Gastrocnemius medialis (tissue), 4 donors: ENCODE data around the gene MGAT5. TPM values are rescaled to one million over a fixed set of nuclear protein-coding genes. Genes with fewer than 3 reads are reported as not detected.
A peak's percentile ranks its signal among the peaks of the same experiment; 100 is the strongest.

Experiments used
- ATAC-seq, 2 donors: fragments of 150-250 bp; one replicate each; pipeline ENCODE4 v1.9.1; 2016
- DNase-seq, 2 donors: peaks; one replicate each; pipeline ENCODE4 v3.0.0-alpha.2; 2019
- H3K27ac ChIP-seq, 4 donors: fragments of 200-600 bp; sonication (generic); 1 replicate in 1 of 4; 2 replicates in 3 of 4; pipeline ENCODE4 v1.5.1; 2016 to 2018; ENCODE audit warnings: mild to moderate bottlenecking in 2 of 4, moderate library complexity in 1 of 4
- H3K27me3 ChIP-seq, 3 donors: fragments of 200-600 bp; sonication (generic) in 2 of 3; 1 replicate in 1 of 3; 2 replicates in 2 of 3; pipeline versions ENCODE4 v1.5.1 to v1.6.0; 2016 to 2019; ENCODE audit warnings: mild to moderate bottlenecking in 1 of 3, moderate library complexity in 1 of 3
- H3K36me3 ChIP-seq, 2 donors: fragments of 200-600 bp; sonication (generic) in 1 of 2; one replicate each; pipeline ENCODE4 v1.5.1; 2017 to 2018
- H3K4me1 ChIP-seq, 2 donors: fragments of 200-600 bp; sonication (generic) in 1 of 2; one replicate each; pipeline ENCODE4 v1.5.1; 2016 to 2017; ENCODE audit warnings: mild to moderate bottlenecking in 2 of 2
- H3K4me3 ChIP-seq, 4 donors: fragments of 200-600 bp; sonication (generic) in 3 of 4; 1 replicate in 1 of 4; 2 replicates in 3 of 4; pipeline ENCODE4 v1.5.1; 2016 to 2019; ENCODE audit warnings: mild to moderate bottlenecking in 2 of 4
- H3K9me3 ChIP-seq, 3 donors: fragments of 200-600 bp; sonication (generic) in 2 of 3; 1 replicate in 1 of 3; 2 replicates in 2 of 3; pipeline ENCODE4 v1.5.1; 2016 to 2019
- POLR2A ChIP-seq, 2 donors: fragments of 450-650 bp; IDR thresholded peaks; one replicate each; pipeline ENCODE4 v1.6.1; 2017; ENCODE audit warnings: antibody characterized with exemption in 2 of 2, mild to moderate bottlenecking in 2 of 2, moderate library complexity in 2 of 2
- in situ Hi-C, 4 donors: fragments of 200-750 bp; cut with MboI; loops; one replicate each; pipeline versions ENCODE4 v1.15.0 to v1.8.0; 2017; ENCODE audit warnings: low sequenced_read_pairs in 4 of 4
- intact Hi-C: fragments of 100-400 bp; cut with DNase I; formaldehyde crosslinking; loops from one replicate; pipeline ENCODE4 v1.15.1; 2023; ENCODE audit warnings: low total_unique reads
- total RNA-seq, 4 donors: library from RNA; depleted of rRNA; stranded (reverse); fragments of >200 nt; gene quantifications; one replicate each; pipeline versions ENCODE4 v1.1.0 to v1.2.3, GENCODE V29; 2016
- TF ChIP-seq, protein P1 (sequence below), 5 experiments: fragments of 450-650 bp in 3 of 5; fragments of 200-600 bp in 2 of 5; sonication (generic) in 2 of 5; IDR thresholded peaks in 4 of 5; conservative IDR thresholded peaks in 1 of 5; 1 replicate in 4 of 5; 2 replicates in 1 of 5; pipeline ENCODE4 v1.5.1; 2016 to 2019; ENCODE audit warnings: antibody characterized with exemption in 5 of 5, mild to moderate bottlenecking in 3 of 5, moderate library complexity in 3 of 5

Gene MGAT5
- total RNA-seq, 4 donors from 2014 or later = 3.0 to 4.9 (median 3.3) TPM

DNA sequence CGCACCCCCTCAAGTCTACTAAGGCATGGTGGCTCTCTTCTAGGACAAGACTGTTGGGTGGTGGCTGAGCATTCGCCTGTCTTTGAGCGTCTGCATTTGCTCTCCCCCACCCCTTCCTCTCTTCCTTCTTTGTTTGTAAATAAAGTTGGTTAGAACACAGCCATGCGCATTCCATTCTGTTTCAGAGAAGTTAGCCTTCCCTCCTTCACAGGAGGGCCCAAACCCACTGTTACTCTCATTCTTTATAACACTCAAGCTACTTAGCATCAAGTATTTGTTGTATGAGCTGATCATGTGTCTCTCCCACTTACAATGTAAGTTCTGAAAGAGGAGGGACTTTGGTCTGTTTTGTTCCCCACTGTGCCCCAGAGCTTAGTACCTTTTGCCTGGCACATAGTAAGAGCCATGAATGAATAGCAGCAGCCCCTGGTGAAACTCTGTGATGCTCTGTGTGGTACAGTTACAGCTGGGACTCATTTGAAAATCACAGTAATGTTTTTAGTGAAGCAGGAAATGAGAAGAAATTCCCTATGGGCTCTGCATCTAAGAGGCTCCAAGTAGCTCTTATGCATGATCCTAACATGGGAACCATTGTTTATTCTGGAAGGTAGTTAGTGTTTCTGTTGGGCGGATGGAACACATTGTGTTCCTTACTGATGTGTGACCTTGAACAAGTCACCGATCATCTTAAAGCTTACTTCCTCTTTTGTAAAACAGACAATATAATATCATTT is 7.7 kb downstream of the MGAT5 start:
- peak; percentile 54 to 58 for ATAC-seq
- H3K27ac ChIP-seq = peak overlapping the region in 3 of 4 donors; percentile 2 to 47 (median 38)
- intact Hi-C loops = no loop called here

DNA sequence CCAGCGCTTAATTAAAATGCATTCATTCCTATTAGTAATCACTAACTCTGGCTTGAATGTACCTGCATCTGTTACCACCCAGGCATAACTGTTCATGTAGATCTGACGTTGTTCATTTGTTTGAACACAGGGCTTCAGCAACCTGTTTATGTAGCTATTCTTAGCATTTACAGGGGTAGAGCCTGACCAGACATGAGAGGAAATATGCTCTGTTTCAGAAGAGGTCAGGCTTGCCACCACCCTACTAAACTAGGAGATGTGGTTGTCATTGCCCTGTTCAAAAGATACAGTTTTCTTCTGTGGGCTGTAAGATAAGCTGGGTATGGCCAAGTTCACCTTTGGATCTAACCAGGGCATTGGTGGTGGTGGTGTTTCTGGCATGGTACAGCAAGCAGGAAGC is 8.8 kb downstream of the MGAT5 start:
- Histone ChIP-seq H3K4me3 (no peak overlapping the region), H3K9me3 (no peaks in the 10 kb centered on the region), H3K4me1 (peaks cover 18 to 26% of the 10 kb centered on the region in 2 donors), H3K27me3 (no peaks in the 10 kb centered on the region), H3K36me3 (no peaks in the 10 kb centered on the region), H3K27ac (peak overlapping the region in 3 of 4 donors; percentile 22 to 47 (median 38))
- in situ Hi-C loops (no loop called here), intact Hi-C loops (no loop called here)
- TF ChIP-seq, protein P1, sequence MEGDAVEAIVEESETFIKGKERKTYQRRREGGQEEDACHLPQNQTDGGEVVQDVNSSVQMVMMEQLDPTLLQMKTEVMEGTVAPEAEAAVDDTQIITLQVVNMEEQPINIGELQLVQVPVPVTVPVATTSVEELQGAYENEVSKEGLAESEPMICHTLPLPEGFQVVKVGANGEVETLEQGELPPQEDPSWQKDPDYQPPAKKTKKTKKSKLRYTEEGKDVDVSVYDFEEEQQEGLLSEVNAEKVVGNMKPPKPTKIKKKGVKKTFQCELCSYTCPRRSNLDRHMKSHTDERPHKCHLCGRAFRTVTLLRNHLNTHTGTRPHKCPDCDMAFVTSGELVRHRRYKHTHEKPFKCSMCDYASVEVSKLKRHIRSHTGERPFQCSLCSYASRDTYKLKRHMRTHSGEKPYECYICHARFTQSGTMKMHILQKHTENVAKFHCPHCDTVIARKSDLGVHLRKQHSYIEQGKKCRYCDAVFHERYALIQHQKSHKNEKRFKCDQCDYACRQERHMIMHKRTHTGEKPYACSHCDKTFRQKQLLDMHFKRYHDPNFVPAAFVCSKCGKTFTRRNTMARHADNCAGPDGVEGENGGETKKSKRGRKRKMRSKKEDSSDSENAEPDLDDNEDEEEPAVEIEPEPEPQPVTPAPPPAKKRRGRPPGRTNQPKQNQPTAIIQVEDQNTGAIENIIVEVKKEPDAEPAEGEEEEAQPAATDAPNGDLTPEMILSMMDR (IDR thresholded peaks at IDR 0.05 in 4 of 5, conservative IDR thresholded peaks at IDR 0.05 in 1 of 5) = no peak
- TF ChIP-seq POLR2A (IDR thresholded peaks at IDR 0.05) = no peak
- ATAC-seq = no peak
- no peak for DNase-seq

More for the DNA sequence above, 7.7 kb downstream of the MGAT5 start:
- Histone ChIP-seq H3K9me3 (no peaks in the 10 kb centered on the region), H3K27me3 (no peaks in the 10 kb centered on the region), H3K4me3 (no peak overlapping the region), H3K4me1 (peaks cover 18 to 26% of the 10 kb centered on the region in 2 donors), H3K36me3 (no peaks in the 10 kb centered on the region)
- TF ChIP-seq POLR2A (IDR thresholded peaks at IDR 0.05) = no peak
- TF ChIP-seq, protein P1 (IDR thresholded peaks at IDR 0.05 in 4 of 5, conservative IDR thresholded peaks at IDR 0.05 in 1 of 5) = no peak
- DNase-seq = no peak
- in situ Hi-C loops = no loop called here

DNA sequence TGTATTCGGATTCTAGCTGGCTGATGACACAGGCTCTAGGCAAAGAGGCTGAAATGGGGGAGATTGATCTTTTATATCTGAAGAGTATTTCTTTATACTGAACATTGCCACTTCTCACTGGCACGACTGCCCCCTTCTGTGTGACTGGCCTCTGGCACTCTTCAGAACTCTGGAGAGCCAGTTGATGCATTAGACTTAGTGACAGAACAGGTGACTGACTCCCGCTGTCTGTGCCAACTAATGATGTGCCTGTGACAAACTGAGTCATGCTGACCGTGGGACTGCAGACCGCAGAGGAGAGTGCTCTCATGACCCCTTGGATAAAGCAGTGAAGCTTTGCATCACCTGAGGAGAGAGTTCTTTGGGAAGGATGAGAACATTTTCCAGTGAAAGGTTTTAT is 14.4 kb downstream of the MGAT5 start:
- Histone ChIP-seq H3K9me3 (no peaks in the 10 kb centered on the region), H3K4me3 (no peak overlapping the region), H3K27me3 (peaks cover 0 to 3% (median 0%) of the 10 kb centered on the region in 3 donors), H3K4me1 (no peaks in the 10 kb centered on the region), H3K27ac (no peak overlapping the region), H3K36me3 (no peaks in the 10 kb centered on the region)
- no peak for TF ChIP-seq POLR2A (IDR thresholded peaks at IDR 0.05)
- TF ChIP-seq, protein P1 (IDR thresholded peaks at IDR 0.05 in 4 of 5, conservative IDR thresholded peaks at IDR 0.05 in 1 of 5) = no peak
- in situ Hi-C loops (no loop called here), intact Hi-C loops (no loop called here)
- peak in 1 of 2 donors; percentile 14 for DNase-seq
- ATAC-seq = peak in 1 of 2 donors; percentile 45

DNA sequence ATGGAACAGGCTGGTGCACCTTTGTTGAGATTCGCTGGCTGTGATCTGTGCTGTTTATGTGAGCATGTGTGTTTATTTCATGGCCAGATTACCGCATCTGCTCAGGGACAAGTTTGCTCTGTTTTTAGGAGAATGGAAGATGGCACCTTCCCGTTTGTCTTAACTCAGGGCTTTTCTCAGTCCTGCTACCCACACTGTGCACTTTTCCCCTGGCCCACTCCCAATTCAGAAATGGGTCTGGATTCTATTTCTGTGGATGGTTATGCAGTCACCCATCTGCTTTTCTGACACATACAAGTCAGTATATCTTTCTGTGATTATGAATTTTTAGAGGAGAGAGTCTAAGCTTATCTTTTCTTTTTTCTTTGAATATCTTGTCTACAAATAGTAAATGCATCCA is 15.4 kb downstream of the MGAT5 start:
- in situ Hi-C loops = no loop called here
- Histone ChIP-seq H3K36me3 (no peaks in the 10 kb centered on the region), H3K27me3 (peaks cover 0 to 3% (median 0%) of the 10 kb centered on the region in 3 donors), H3K4me1 (no peaks in the 10 kb centered on the region), H3K27ac (no peak overlapping the region), H3K9me3 (no peaks in the 10 kb centered on the region), H3K4me3 (no peak overlapping the region)
- ATAC-seq (no peak), DNase-seq (no peak)
- intact Hi-C loops = no loop called here
- no peak for TF ChIP-seq POLR2A (IDR thresholded peaks at IDR 0.05)
- TF ChIP-seq, protein P1 (IDR thresholded peaks at IDR 0.05 in 4 of 5, conservative IDR thresholded peaks at IDR 0.05 in 1 of 5) = no peak
